NT2/D1 (cell line): ENCODE results near the gene ZNF208.

Experiments used
- DNase-seq: peaks from one replicate; pipeline ENCODE4 v3.0.0-alpha.2; 2011; ENCODE audit warnings: low read depth, low spot score
- H3K27me3 ChIP-seq: 2 replicates; pipeline ENCODE4 v1.6.0; 2011; ENCODE audit warnings: mild to moderate bottlenecking; ENCODE audit not compliant: insufficient read length, insufficient read depth
- H3K36me3 ChIP-seq: 2 replicates; pipeline ENCODE4 v1.6.1; 2011; ENCODE audit warnings: mild to moderate bottlenecking, low read length, mixed read lengths; ENCODE audit not compliant: insufficient read depth, insufficient read length
- H3K4me1 ChIP-seq: 2 replicates; pipeline ENCODE4 v1.5.1; 2011; ENCODE audit not compliant: insufficient read depth, insufficient read length
- H3K4me3 ChIP-seq: 2 replicates; pipeline ENCODE4 v1.5.1; 2011; ENCODE audit warnings: low read depth; ENCODE audit not compliant: insufficient read length
- H3K9ac ChIP-seq: 2 replicates; pipeline ENCODE4 v1.6.0; 2011; ENCODE audit warnings: low read depth; ENCODE audit not compliant: insufficient read length
- H3K9me3 ChIP-seq: 2 replicates; pipeline ENCODE4 v1.5.1; 2011; ENCODE audit warnings: mild to moderate bottlenecking, low read length; ENCODE audit not compliant: insufficient read depth
- SUZ12 ChIP-seq: IDR thresholded peaks from 2 replicates; pipeline ENCODE4 v1.6.1; 2011; ENCODE audit not compliant: insufficient read length, insufficient read depth; ENCODE audit errors: extremely low read depth
- YY1 ChIP-seq: IDR thresholded peaks from 2 replicates; pipeline ENCODE4 v1.6.1; 2011; ENCODE audit not compliant: insufficient read length, insufficient read depth
- ZNF274 ChIP-seq: IDR thresholded peaks from 2 replicates; pipeline ENCODE4 v1.6.1; 2011; ENCODE audit warnings: mild to moderate bottlenecking, low read depth, low read length

The ZNF208 gene

GRCh38 chr19:21940684-21941083 lies 70.1 kb downstream of the ZNF208 start:
- no peaks in the 10 kb centered on the region for H3K27me3 ChIP-seq
- peaks cover 4% of the 10 kb centered on the region for H3K36me3 ChIP-seq
- peaks cover 16% of the 10 kb centered on the region for H3K9me3 ChIP-seq

GRCh38 chr19:21934593-21934992 lies 76.2 kb downstream of the ZNF208 start:
- Histone ChIP-seq H3K4me3 (no peak overlapping the region), H3K9ac (no peak overlapping the region), H3K4me1 (no peaks in the 10 kb centered on the region), H3K27me3 (no peaks in the 10 kb centered on the region), H3K9me3 (no peaks in the 10 kb centered on the region), H3K36me3 (peaks cover 4% of the 10 kb centered on the region)
- TF ChIP-seq YY1 = no peak
- no peak for TF ChIP-seq ZNF274
- no peak for DNase-seq

More at GRCh38 chr19:21940684-21941083, 70.1 kb downstream of the ZNF208 start:
- Histone ChIP-seq H3K9ac (no peak overlapping the region), H3K4me3 (no peak overlapping the region), H3K4me1 (no peaks in the 10 kb centered on the region)
- TF ChIP-seq YY1 = no peak
- TF ChIP-seq SUZ12 = no peak
- TF ChIP-seq ZNF274 = no peak
- no peak for DNase-seq

GRCh38 chr19:21934131-21934530 lies 76.6 kb downstream of the ZNF208 start:
- Histone ChIP-seq H3K9ac (no peak overlapping the region), H3K4me3 (no peak overlapping the region), H3K9me3 (no peaks in the 10 kb centered on the region), H3K4me1 (no peaks in the 10 kb centered on the region), H3K36me3 (peaks cover 4% of the 10 kb centered on the region), H3K27me3 (no peaks in the 10 kb centered on the region)
- no peak for DNase-seq
- TF ChIP-seq SUZ12 (no peak), ZNF274 (no peak), YY1 (no peak)

- no peak for TF ChIP-seq ZNF274
- TF ChIP-seq SUZ12 = no peak
- TF ChIP-seq YY1 = no peak
- Histone ChIP-seq H3K4me3 (no peak overlapping the region), H3K27me3 (no peaks in the 10 kb centered on the region), H3K9me3 (peaks cover 9% of the 10 kb centered on the region), H3K4me1 (no peaks in the 10 kb centered on the region), H3K9ac (no peak overlapping the region), H3K36me3 (no peaks in the 10 kb centered on the region)
- DNase-seq = no peak
These were observed 88.5 kb downstream of the ZNF208 start for GRCh38 chr19:21922276-21922675.

GRCh38 chr19:21921691-21922180 lies 89.0 kb downstream of the ZNF208 start:
- Histone ChIP-seq H3K9ac (no peak overlapping the region), H3K9me3 (peaks cover 9% of the 10 kb centered on the region), H3K36me3 (no peaks in the 10 kb centered on the region), H3K4me1 (no peaks in the 10 kb centered on the region), H3K27me3 (no peaks in the 10 kb centered on the region), H3K4me3 (no peak overlapping the region)
- DNase-seq = no peak
- TF ChIP-seq SUZ12 (no peak), YY1 (no peak), ZNF274 (no peak)

GRCh38 chr19:21915411-21915810 lies 95.3 kb downstream of the ZNF208 start:
- Histone ChIP-seq H3K36me3 (no peaks in the 10 kb centered on the region), H3K4me1 (no peaks in the 10 kb centered on the region), H3K9ac (no peak overlapping the region), H3K4me3 (no peak overlapping the region), H3K27me3 (no peaks in the 10 kb centered on the region), H3K9me3 (no peaks in the 10 kb centered on the region; the same call in 1 of the 2 replicates)
- no peak for DNase-seq
- TF ChIP-seq ZNF274 (no peak), SUZ12 (no peak), YY1 (no peak)

GRCh38 chr19:21912654-21913053 lies 98.1 kb downstream of the ZNF208 start:
- H3K4me1 ChIP-seq = no peaks in the 10 kb centered on the region
- no peak overlapping the region for H3K4me3 ChIP-seq
- no peak for DNase-seq
- no peaks in the 10 kb centered on the region; the same call in 1 of the 2 replicates for H3K9me3 ChIP-seq
- no peak for TF ChIP-seq ZNF274
- no peak for TF ChIP-seq SUZ12
- TF ChIP-seq YY1 = no peak
- no peak overlapping the region for H3K9ac ChIP-seq
- H3K27me3 ChIP-seq = no peaks in the 10 kb centered on the region
- H3K36me3 ChIP-seq = no peaks in the 10 kb centered on the region
